Heart left ventricle (tissue), 16 donors: ENCODE measurements around the gene RPS6KB2. TPM values are rescaled to one million over a fixed set of nuclear protein-coding genes. Genes with fewer than 3 reads are reported as not detected.
A peak's percentile ranks its signal among the peaks of the same experiment; 100 is the strongest.
"Not testable (repeated sequence)": the region's sequence is repeated elsewhere in the genome, so short reads cannot be mapped to it uniquely, and the experiment has no call there.

Experiments used
- ATAC-seq, 4 donors: fragments of 200-7000 bp; cut with Tn5 transposase; one replicate each; pipeline ENCODE4 v1.9.1; 2020 to 2022; ENCODE audit warnings: moderate library complexity in 4 of 4, mild to moderate bottlenecking in 3 of 4, moderate number of reproducible peaks in 1 of 4
- DNase-seq, 5 donors: peaks; one replicate each; pipeline ENCODE4 v3.0.0-alpha.2; 2020
- H3K27ac ChIP-seq, 12 donors: fragments of 200-600 bp; sonication (generic) in 4 of 12; one replicate each; pipeline versions ENCODE4 v1.5.0 to v1.8.0; 2016 to 2022; ENCODE audit warnings: mild to moderate bottlenecking in 2 of 12
- H3K27me3 ChIP-seq, 9 donors: fragments of 200-600 bp; sonication (generic) in 2 of 9; one replicate each; pipeline versions ENCODE4 v1.5.1 to v1.8.0; 2016 to 2022; ENCODE audit warnings: mild to moderate bottlenecking in 3 of 9
- H3K36me3 ChIP-seq, 9 donors: fragments of 200-600 bp; sonication (generic) in 2 of 9; one replicate each; pipeline versions ENCODE4 v1.5.0 to v1.8.0; 2018 to 2022; ENCODE audit warnings: mild to moderate bottlenecking in 2 of 9
- H3K4me1 ChIP-seq, 12 donors: fragments of 200-600 bp; sonication (generic) in 4 of 12; one replicate each; pipeline versions ENCODE4 v1.5.0 to v1.8.0; 2016 to 2022; ENCODE audit warnings: mild to moderate bottlenecking in 3 of 12
- H3K4me3 ChIP-seq, 12 donors: fragments of 200-600 bp; sonication (generic) in 4 of 12; one replicate each; pipeline versions ENCODE4 v1.5.0 to v1.8.0; 2017 to 2022; ENCODE audit warnings: mild to moderate bottlenecking in 9 of 12, moderate library complexity in 4 of 12
- H3K9me3 ChIP-seq, 12 donors: fragments of 200-600 bp; sonication (generic) in 4 of 12; one replicate each; pipeline versions ENCODE4 v1.5.0 to v1.8.0; 2016 to 2022; ENCODE audit warnings: mild to moderate bottlenecking in 1 of 12
- POLR2A ChIP-seq, 2 donors: fragments of 450-650 bp; IDR thresholded peaks; one replicate each; pipeline ENCODE4 v1.6.1; 2017; ENCODE audit warnings: antibody characterized with exemption in 2 of 2, mild to moderate bottlenecking in 2 of 2, moderate library complexity in 2 of 2
- WGBS, 4 donors: extraction: QIAGEN DNeasy Blood & Tissue Kit in 2 of 4; methylation state at CpG; one replicate each; pipeline versions ENCODE4 v1.1.5 to v1.1.7; 2013 to 2018; 5-methylcytosine and 5-hydroxymethylcytosine counted together
- intact Hi-C, 10 donors: fragments of 100-400 bp; cut with DNase I; formaldehyde crosslinking; loops; one replicate each; pipeline versions ENCODE4 v1.11.1 to v1.14.2; 2022
- polyA plus RNA-seq, 2 donors: library from polyadenylated mRNA; stranded (reverse); fragments of 200-250 nt; gene quantifications; one replicate each; pipeline ENCODE4 v1.2.3, GENCODE V29; 2013
- total RNA-seq, 9 donors: library from RNA; depleted of rRNA in 2 of 9; stranded (reverse); fragments of >200 nt in 2 of 9; fragmentation: NEBNext Ultra II Directional in 3 of 9; extraction: Animal tissue kit (Norgen Biotek cat#: 25700) in 3 of 9; gene quantifications; one replicate each; pipeline versions ENCODE4 v1.1.0 to v1.2.4, GENCODE V29; 2016 to 2023
- TF ChIP-seq, protein P1 (sequence below), 12 donors: fragments of 200-600 bp; sonication (generic) in 4 of 12; IDR thresholded peaks; one replicate each; pipeline versions ENCODE4 v1.5.0 to v1.8.0; 2018 to 2022; ENCODE audit warnings: antibody characterized with exemption in 12 of 12, mild to moderate bottlenecking in 5 of 12
- donor health status: ischemic (EF 13 %, LVEDD 7.1; RV severe dilation, severe dysfunction).
- donor health status: healthy with polysubstance abuse.
- donor health status: DM: no; HTN: yes; CAD: no.
- donor health status: DM: no; HTN: no; CAD: no.
- donor health status: ischemic (EF 25% LVEDD 6.9; RV normal size, moderate dysfunction).
- donor health status: ischemic (EF 25% LVEDD 5.7; RV mildly dilated, moderate dysfunction).
- donor health status: healthy.
- donor health status: DM: yes; HTN: yes; CAD: no.
- donor health status: ischemic (EF 35%, LVEDD 5.7; RV mildly dilated, moderate dysfunction).
- donor health status: nonischemic (EF 11% LVEDD 7.7; RV severe dilation, severe dysfunction).
- donor health status: DM: yes; HTN: yes; CAD: no.
- donor health status: PGD.
- donor health status: ischemic (EF 29% LVEDD 5.4; RV normal size, mild dysfunction).
- donor health status: nonischemic (EF 23%, LVEDD 6.1; RV moderate dilation, normal function).

RPS6KB2 gene
- total and polyA plus RNA-seq, 11 donors = 19.3 to 36.0 (median 26.0) TPM

DNA sequence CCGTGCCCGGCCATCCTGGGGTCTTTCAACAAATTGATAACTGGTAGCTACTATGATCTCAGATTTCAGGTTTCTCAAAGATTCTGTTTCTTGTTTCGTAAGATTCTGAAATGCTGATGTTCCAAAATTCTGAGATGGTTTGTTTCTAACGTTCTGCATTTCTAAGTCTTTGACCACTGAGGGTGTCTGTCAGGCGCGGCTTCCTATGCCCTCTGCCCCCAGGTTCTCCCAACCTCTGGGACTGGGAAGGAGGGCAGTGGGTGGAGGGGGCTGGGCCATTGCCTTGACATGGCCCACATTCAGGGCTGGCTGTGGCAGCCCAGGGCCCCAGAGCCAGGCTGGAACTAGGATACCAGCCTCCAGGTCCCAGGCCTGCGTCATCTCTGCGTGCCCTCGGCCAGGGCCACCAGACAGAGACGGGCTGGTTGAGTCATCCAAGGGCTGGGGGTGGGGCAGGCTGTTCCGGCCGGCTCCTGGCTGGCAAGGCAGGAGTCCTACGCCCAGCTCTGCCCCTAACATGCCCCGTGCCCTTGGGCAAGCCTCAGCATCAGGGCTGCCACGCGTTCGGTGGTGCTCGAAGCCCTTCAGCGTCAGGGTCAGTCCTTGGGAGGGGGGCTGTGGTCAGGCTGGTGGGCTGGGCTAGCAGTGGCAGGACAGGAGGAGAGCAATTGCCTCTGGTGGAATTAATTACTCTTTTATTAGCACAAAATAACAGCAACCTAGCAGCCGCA is 35.6 kb downstream of the RPS6KB2 start:
- TF ChIP-seq, protein P1, sequence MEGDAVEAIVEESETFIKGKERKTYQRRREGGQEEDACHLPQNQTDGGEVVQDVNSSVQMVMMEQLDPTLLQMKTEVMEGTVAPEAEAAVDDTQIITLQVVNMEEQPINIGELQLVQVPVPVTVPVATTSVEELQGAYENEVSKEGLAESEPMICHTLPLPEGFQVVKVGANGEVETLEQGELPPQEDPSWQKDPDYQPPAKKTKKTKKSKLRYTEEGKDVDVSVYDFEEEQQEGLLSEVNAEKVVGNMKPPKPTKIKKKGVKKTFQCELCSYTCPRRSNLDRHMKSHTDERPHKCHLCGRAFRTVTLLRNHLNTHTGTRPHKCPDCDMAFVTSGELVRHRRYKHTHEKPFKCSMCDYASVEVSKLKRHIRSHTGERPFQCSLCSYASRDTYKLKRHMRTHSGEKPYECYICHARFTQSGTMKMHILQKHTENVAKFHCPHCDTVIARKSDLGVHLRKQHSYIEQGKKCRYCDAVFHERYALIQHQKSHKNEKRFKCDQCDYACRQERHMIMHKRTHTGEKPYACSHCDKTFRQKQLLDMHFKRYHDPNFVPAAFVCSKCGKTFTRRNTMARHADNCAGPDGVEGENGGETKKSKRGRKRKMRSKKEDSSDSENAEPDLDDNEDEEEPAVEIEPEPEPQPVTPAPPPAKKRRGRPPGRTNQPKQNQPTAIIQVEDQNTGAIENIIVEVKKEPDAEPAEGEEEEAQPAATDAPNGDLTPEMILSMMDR (IDR thresholded peaks at IDR 0.05) = no peak
- no peak for TF ChIP-seq POLR2A (IDR thresholded peaks at IDR 0.05)
- H3K27me3 ChIP-seq = no peaks in the 10 kb centered on the region
- no peaks in the 10 kb centered on the region for H3K9me3 ChIP-seq
- no peaks in the 10 kb centered on the region for H3K36me3 ChIP-seq
- H3K27ac ChIP-seq = peak overlapping the region; percentile 61 to 93 (median 87)
- H3K4me3 ChIP-seq = peak overlapping the region; percentile 31 to 66 (median 58)
- intact Hi-C loops = loop anchor here in 5 of 10 donors (1.0 to 10.0 kb wide), 3 partner anchors 36 to 62 kb away; partner anchors contain the start of genes PPP1CA (in 3 of the 5), TBC1D10C (in 3 of the 5) and RPS6KB2 (in 1 of the 5)
- DNase-seq (peak in 3 of 5 donors; percentile 60 to 82 (median 67)), ATAC-seq (peak in 3 of 4 donors; percentile 30 to 40 (median 38))
- 69 to 93% (median 86%) methylated on average over 8 to 20 of the region's 20 CpGs for WGBS, 4 donors
- H3K4me1 ChIP-seq = peaks cover 0 to 41% (median 20%) of the 10 kb centered on the region in 12 donors

DNA sequence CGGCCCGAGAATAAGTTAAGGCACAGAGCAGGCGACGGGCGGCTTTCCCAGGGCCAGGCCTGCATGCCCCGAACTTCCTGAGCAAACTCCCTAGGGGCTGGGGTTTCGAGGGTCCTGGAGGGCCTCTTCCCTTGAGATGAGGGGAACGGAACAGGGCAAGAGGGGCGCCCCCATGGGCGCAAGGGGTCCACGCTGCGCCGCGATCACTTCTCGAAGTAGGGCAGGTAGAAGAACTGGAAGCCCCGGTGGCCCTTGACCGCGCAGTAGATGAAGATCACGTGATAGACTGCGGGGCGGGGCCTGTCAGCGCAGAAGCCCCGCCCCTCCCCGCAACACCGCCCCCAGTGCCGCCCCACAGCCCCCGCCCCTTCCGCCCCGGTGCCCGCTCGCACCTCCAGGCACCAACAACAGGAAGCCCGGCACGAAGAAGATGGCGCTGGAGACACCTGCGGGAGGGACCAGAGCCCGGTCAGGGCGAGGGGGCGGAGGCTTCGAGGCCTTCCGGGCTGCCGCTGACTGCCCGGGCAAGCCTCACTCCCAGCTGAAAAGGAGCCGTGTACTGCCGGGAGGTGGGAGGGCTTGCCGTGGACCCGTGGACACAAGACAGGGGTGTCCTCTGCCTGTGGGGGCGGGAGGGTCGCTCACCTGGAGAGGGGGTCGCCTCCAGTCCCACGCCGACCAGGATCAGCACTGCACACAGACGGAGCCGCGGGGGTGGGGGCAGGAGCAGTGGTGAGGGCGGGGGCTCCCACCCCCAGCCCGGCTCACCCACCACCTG is 36.3 kb downstream of the RPS6KB2 start:
- Histone ChIP-seq H3K4me1 (peaks cover 0 to 44% (median 23%) of the 10 kb centered on the region in 12 donors), H3K27ac (peak overlapping the region; percentile 61 to 93 (median 87)), H3K36me3 (no peaks in the 10 kb centered on the region), H3K4me3 (peak overlapping the region; percentile 31 to 66 (median 58)), H3K27me3 (no peaks in the 10 kb centered on the region), H3K9me3 (no peaks in the 10 kb centered on the region)
- WGBS, 4 donors = 13 to 32% (median 15%) methylated on average over 16 to 56 of the region's 56 CpGs
- ATAC-seq (peak; percentile 42 to 82 (median 72)), DNase-seq (peak; percentile 88 to 95 (median 90))
- intact Hi-C loops = loop anchor here in 8 of 10 donors (1.0 to 10.0 kb wide), 6 partner anchors 36 to 62 kb away; partner anchors contain the start of genes PPP1CA (in 7 of the 8), TBC1D10C (in 7 of the 8), CDK2AP2 (in 1 of the 8) and PITPNM1 (in 1 of the 8)
- no peak for TF ChIP-seq POLR2A (IDR thresholded peaks at IDR 0.05)
- TF ChIP-seq, protein P1 (IDR thresholded peaks at IDR 0.05) = no peak

- TF ChIP-seq, protein P1 (IDR thresholded peaks at IDR 0.05) = no peak
- TF ChIP-seq POLR2A (IDR thresholded peaks at IDR 0.05) = no peak
- Histone ChIP-seq H3K4me3 (peak overlapping the region; percentile 31 to 66 (median 58)), H3K36me3 (no peaks in the 10 kb centered on the region), H3K27me3 (no peaks in the 10 kb centered on the region), H3K9me3 (no peaks in the 10 kb centered on the region), H3K27ac (peak overlapping the region; percentile 61 to 93 (median 87)), H3K4me1 (peaks cover 0 to 48% (median 27%) of the 10 kb centered on the region in 12 donors)
- intact Hi-C loops = loop anchor here in 8 of 10 donors (1.0 to 10.0 kb wide), 4 partner anchors 42 to 63 kb away; partner anchors contain the start of genes PPP1CA (in 7 of the 8), TBC1D10C (in 7 of the 8), CDK2AP2 (in 1 of the 8) and PITPNM1 (in 1 of the 8)
- ATAC-seq (no peak), DNase-seq (no peak)
- WGBS, 4 donors = 35 to 47% (median 39%) methylated on average over 3 of the region's 3 CpGs
Observed at GRCh38 chr11:67465189-67465510, 36.9 kb downstream of the RPS6KB2 start.

GRCh38 chr11:67465530-67465929 is 37.2 kb downstream of the RPS6KB2 start:
- DNase-seq, H3K27me3 ChIP-seq, ATAC-seq, H3K9me3 ChIP-seq, H3K36me3 ChIP-seq: not testable (repeated sequence)
- WGBS, 4 donors = 56 to 82% (median 75%) methylated on average over 2 of the region's 2 CpGs
- intact Hi-C loops = loop anchor here in 8 of 10 donors (1.0 to 10.0 kb wide), 4 partner anchors 42 to 63 kb away; partner anchors contain the start of genes PPP1CA (in 7 of the 8), TBC1D10C (in 7 of the 8), CDK2AP2 (in 1 of the 8) and PITPNM1 (in 1 of the 8)
- Histone ChIP-seq H3K27ac (peak overlapping the region in 8 of 12 donors; percentile 61 to 93 (median 87)), H3K4me1 (peaks cover 0 to 48% (median 27%) of the 10 kb centered on the region in 12 donors), H3K4me3 (peak overlapping the region in 1 of 12 donors; percentile 59)
